H9 (cell line): ENCODE data around the gene SLC7A1. TPM values are rescaled to one million over a fixed set of nuclear protein-coding genes. Genes with fewer than 3 reads are reported as not detected.

Experiments used
- DNase-seq: peaks from one replicate; pipeline ENCODE4 v3.0.0-alpha.2; 2017
- H2AFZ ChIP-seq: one replicate; pipeline ENCODE4 v1.6.1; 2013; ENCODE audit warnings: mild to moderate bottlenecking, low read length, control low read depth, moderate library complexity
- H2AK5ac ChIP-seq: 2 replicates; pipeline ENCODE4 v1.6.1; 2013; ENCODE audit warnings: low read length, control low read depth, mixed read lengths; ENCODE audit not compliant: insufficient read length
- H2BK120ac ChIP-seq: one replicate; pipeline ENCODE4 v1.6.1; 2013; ENCODE audit warnings: low read depth, mild to moderate bottlenecking, low read length, control low read depth, inconsistent platforms; ENCODE audit not compliant: poor library complexity, severe bottlenecking
- H2BK12ac ChIP-seq: 2 replicates; pipeline ENCODE4 v1.6.1; 2013; ENCODE audit warnings: low read length, control low read depth, mixed read lengths, low read depth; ENCODE audit not compliant: insufficient read length
- H2BK15ac ChIP-seq: 2 replicates; pipeline ENCODE4 v1.6.1; 2013; ENCODE audit warnings: low read depth, low read length, control low read depth
- H2BK20ac ChIP-seq: one replicate; pipeline ENCODE4 v1.6.1; 2013; ENCODE audit warnings: low read depth, mild to moderate bottlenecking, low read length, control low read depth, inconsistent platforms; ENCODE audit not compliant: poor library complexity, severe bottlenecking
- H2BK5ac ChIP-seq: 2 replicates; pipeline ENCODE4 v1.6.1; 2013; ENCODE audit warnings: low read length, control low read depth, mixed read lengths; ENCODE audit not compliant: insufficient read length
- H3K14ac ChIP-seq: 2 replicates; pipeline ENCODE4 v1.6.1; 2013; ENCODE audit warnings: low read length, control low read depth; ENCODE audit not compliant: insufficient read depth
- H3K18ac ChIP-seq: 2 replicates; pipeline ENCODE4 v1.6.1; 2013; ENCODE audit warnings: low read depth, mild to moderate bottlenecking, mixed read lengths, low read length, control low read depth; ENCODE audit not compliant: insufficient read length
- H3K23ac ChIP-seq: 2 replicates; pipeline ENCODE4 v1.6.1; 2013; ENCODE audit warnings: low read length, control low read depth, mixed read lengths, low read depth; ENCODE audit not compliant: insufficient read length
- H3K23me2 ChIP-seq: 2 replicates; pipeline ENCODE4 v1.6.1; 2013; ENCODE audit warnings: low read depth, mild to moderate bottlenecking, mixed read lengths, low read length, control low read depth; ENCODE audit not compliant: insufficient read length, poor library complexity, severe bottlenecking
- H3K27ac ChIP-seq: 2 replicates; pipeline ENCODE4 v1.5.1; 2013; ENCODE audit warnings: low read length, control low read depth, mixed read lengths, low read depth; ENCODE audit not compliant: insufficient read length
- H3K27me3 ChIP-seq: 2 replicates; pipeline ENCODE4 v1.6.1; 2013; ENCODE audit warnings: low read length, control low read depth, inconsistent platforms; ENCODE audit not compliant: insufficient read depth
- H3K4ac ChIP-seq: 2 replicates; pipeline ENCODE4 v1.6.1; 2013; ENCODE audit warnings: low read depth, mild to moderate bottlenecking, control low read depth, inconsistent platforms, low read length, moderate library complexity
- H3K4me1 ChIP-seq: 2 replicates; pipeline ENCODE4 v1.6.1; 2013; ENCODE audit warnings: low read length, control low read depth, inconsistent platforms; ENCODE audit not compliant: insufficient read depth
- H3K4me2 ChIP-seq: 2 replicates; pipeline ENCODE4 v1.6.1; 2013; ENCODE audit warnings: low read length, control low read depth, mixed read lengths; ENCODE audit not compliant: insufficient read length, insufficient read depth
- H3K56ac ChIP-seq: 2 replicates; pipeline ENCODE4 v1.6.1; 2013; ENCODE audit warnings: low read depth, mild to moderate bottlenecking, mixed read lengths, low read length, control low read depth; ENCODE audit not compliant: insufficient read length
- H3K79me1 ChIP-seq: 2 replicates; pipeline ENCODE4 v1.6.1; 2013; ENCODE audit warnings: low read depth, mild to moderate bottlenecking, moderate library complexity, low read length, control low read depth, inconsistent platforms; ENCODE audit not compliant: insufficient read depth, poor library complexity, severe bottlenecking
- H3K79me2 ChIP-seq: 2 replicates; pipeline ENCODE4 v1.6.1; 2013; ENCODE audit warnings: low read length, control low read depth, inconsistent platforms; ENCODE audit not compliant: insufficient read depth
- H3K9ac ChIP-seq: 2 replicates; pipeline ENCODE4 v1.6.1; 2013; ENCODE audit warnings: low read length, control low read depth, mixed read lengths; ENCODE audit not compliant: insufficient read length; ENCODE audit errors: extremely low read depth
- H3K9me3 ChIP-seq: one replicate; pipeline ENCODE4 v1.6.1; 2013; ENCODE audit warnings: low read depth, low read length, inconsistent platforms; ENCODE audit not compliant: control insufficient read depth
- H3T11ph ChIP-seq: one replicate; pipeline ENCODE4 v1.6.1; 2013; ENCODE audit warnings: mild to moderate bottlenecking, low read length, control low read depth, inconsistent platforms
- H4K20me1 ChIP-seq: one replicate; pipeline ENCODE4 v1.6.1; 2013; ENCODE audit not compliant: control insufficient read depth, insufficient read length, insufficient read depth
- H4K5ac ChIP-seq: 2 replicates; pipeline ENCODE4 v1.6.1; 2013; ENCODE audit warnings: low read depth, mild to moderate bottlenecking, mixed read lengths, low read length, control low read depth; ENCODE audit not compliant: insufficient read length
- H4K8ac ChIP-seq: replicated peaks from 2 replicates; pipeline ENCODE4 v1.6.1; 2013; ENCODE audit warnings: low read length, control low read depth, mixed read lengths, low read depth; ENCODE audit not compliant: insufficient read length
- H4K91ac ChIP-seq: 2 replicates; pipeline ENCODE4 v1.6.1; 2013; ENCODE audit warnings: low read depth, mild to moderate bottlenecking, moderate library complexity, mixed read lengths, low read length, control low read depth; ENCODE audit not compliant: insufficient read length
- H3K27ac Mint-ChIP-seq, 3 experiments: 2 replicates in 2 of 3; 3 replicates in 1 of 3; pipeline ENCODE4 v1.8.0; 2020 to 2021; ENCODE audit warnings: mixed read lengths in 3 of 3, mild to moderate bottlenecking in 1 of 3, moderate library complexity in 1 of 3
- H3K27me3 Mint-ChIP-seq: 2 replicates; pipeline ENCODE4 v1.8.0; 2021; ENCODE audit warnings: low read depth, mild to moderate bottlenecking, moderate library complexity, mixed read lengths
- H3K36me3 Mint-ChIP-seq, 3 experiments: 2 replicates in 2 of 3; 3 replicates in 1 of 3; pipeline ENCODE4 v1.8.0; 2020 to 2021; ENCODE audit warnings: low read depth in 3 of 3, mixed read lengths in 3 of 3; ENCODE audit not compliant: insufficient read depth in 1 of 3
- H3K4me1 Mint-ChIP-seq, 2 experiments: 2 replicates each; pipeline ENCODE4 v1.8.0; 2020; ENCODE audit warnings: mixed read lengths in 2 of 2
- H3K4me3 Mint-ChIP-seq, 2 experiments: 2 replicates in 1 of 2; 3 replicates in 1 of 2; pipeline ENCODE4 v1.8.0; 2020 to 2021; ENCODE audit warnings: mild to moderate bottlenecking in 2 of 2, mixed read lengths in 2 of 2, moderate library complexity in 1 of 2
- H3K9me3 Mint-ChIP-seq, 2 experiments: 2 replicates in 1 of 2; 3 replicates in 1 of 2; pipeline ENCODE4 v1.8.0; 2020; ENCODE audit warnings: mild to moderate bottlenecking in 2 of 2, mixed read lengths in 2 of 2, moderate library complexity in 1 of 2
- WGBS: extraction: QIAGEN DNeasy Blood & Tissue Kit; methylation state at CpG from one replicate; pipeline ENCODE4 v1.1.7; 2013; ENCODE audit warnings: missing lambda C conversion rate, low lambda C conversion rate, mixed read lengths; ENCODE audit not compliant: insufficient read length; ENCODE audit errors: extremely low coverage; 5-methylcytosine and 5-hydroxymethylcytosine counted together
- total RNA-seq: library from RNA; stranded (reverse); gene quantifications from 2 replicates; pipeline ENCODE4 v1.2.1, GENCODE V29; 2021
- TF ChIP-seq, protein P1 (sequence below): fragments of 200-600 bp; sonication (generic); conservative IDR thresholded peaks from 3 replicates; pipeline ENCODE4 v1.8.0; 2021; ENCODE audit warnings: antibody characterized with exemption, mild to moderate bottlenecking

The SLC7A1 gene
- total RNA-seq, 1 experiment from 2014 or later, result 109 TPM

DNA sequence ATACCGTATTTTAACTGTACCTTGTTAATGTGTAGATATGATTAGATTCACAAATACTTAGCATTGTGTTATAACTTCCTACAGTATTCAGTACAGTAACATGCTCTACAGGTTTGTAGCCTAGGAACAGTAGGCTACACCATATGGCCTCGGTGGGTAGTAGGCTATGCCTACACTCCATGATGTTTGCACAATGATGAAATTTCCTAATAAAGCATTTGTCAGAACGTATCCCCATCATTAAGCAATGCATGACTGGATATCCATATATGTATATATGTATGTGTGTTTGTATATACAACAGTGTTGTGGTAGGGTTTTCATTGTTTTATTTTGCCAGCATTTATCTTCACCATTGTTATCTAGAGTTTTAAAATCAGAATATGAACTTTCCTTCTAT, 119.4 kb downstream of the SLC7A1 start:
- no peak for DNase-seq
- Mint-ChIP-seq H3K9me3 (no peaks in the 10 kb centered on the region), H3K27ac (no peak overlapping the region), H3K27me3 (peaks cover 1% of the 10 kb centered on the region; the same call in 1 of the 2 replicates), H3K4me1 (peaks cover 4 to 6% of the 10 kb centered on the region in 2 experiments), H3K36me3 (no peaks in the 10 kb centered on the region; a peak in 1 of 7 replicates), H3K4me3 (no peak overlapping the region)
- Histone ChIP-seq H3K4me1 (no peaks in the 10 kb centered on the region), H3T11ph (no peak overlapping the region), H3K27ac (no peak overlapping the region), H4K8ac (no peak overlapping the region), H3K79me2 (no peaks in the 10 kb centered on the region), H3K79me1 (no peaks in the 10 kb centered on the region), H3K56ac (no peak overlapping the region), H2BK120ac (no peak overlapping the region), H3K4ac (no peak overlapping the region), H2BK5ac (no peak overlapping the region), H2BK12ac (no peak overlapping the region), H3K23ac (no peak overlapping the region), H3K18ac (no peak overlapping the region), H2BK20ac (no peak overlapping the region), H2AK5ac (no peak overlapping the region), H2BK15ac (no peak overlapping the region), H3K9me3 (no peaks in the 10 kb centered on the region), H4K91ac (no peak overlapping the region), H2AFZ (no peak overlapping the region), H4K5ac (no peak overlapping the region), H4K20me1 (no peaks in the 10 kb centered on the region), H3K23me2 (no peaks in the 10 kb centered on the region), H3K9ac (no peak overlapping the region), H3K4me2 (no peak overlapping the region), H3K27me3 (no peaks in the 10 kb centered on the region), H3K14ac (no peak overlapping the region)
- TF ChIP-seq, protein P1, sequence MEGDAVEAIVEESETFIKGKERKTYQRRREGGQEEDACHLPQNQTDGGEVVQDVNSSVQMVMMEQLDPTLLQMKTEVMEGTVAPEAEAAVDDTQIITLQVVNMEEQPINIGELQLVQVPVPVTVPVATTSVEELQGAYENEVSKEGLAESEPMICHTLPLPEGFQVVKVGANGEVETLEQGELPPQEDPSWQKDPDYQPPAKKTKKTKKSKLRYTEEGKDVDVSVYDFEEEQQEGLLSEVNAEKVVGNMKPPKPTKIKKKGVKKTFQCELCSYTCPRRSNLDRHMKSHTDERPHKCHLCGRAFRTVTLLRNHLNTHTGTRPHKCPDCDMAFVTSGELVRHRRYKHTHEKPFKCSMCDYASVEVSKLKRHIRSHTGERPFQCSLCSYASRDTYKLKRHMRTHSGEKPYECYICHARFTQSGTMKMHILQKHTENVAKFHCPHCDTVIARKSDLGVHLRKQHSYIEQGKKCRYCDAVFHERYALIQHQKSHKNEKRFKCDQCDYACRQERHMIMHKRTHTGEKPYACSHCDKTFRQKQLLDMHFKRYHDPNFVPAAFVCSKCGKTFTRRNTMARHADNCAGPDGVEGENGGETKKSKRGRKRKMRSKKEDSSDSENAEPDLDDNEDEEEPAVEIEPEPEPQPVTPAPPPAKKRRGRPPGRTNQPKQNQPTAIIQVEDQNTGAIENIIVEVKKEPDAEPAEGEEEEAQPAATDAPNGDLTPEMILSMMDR, result no peak
- no CpG with 5 or more reads among the region's 3 CpGs for WGBS
